H1 (cell line): Measurements from ENCODE around the gene UBL4A. TPM values are rescaled to one million over a fixed set of nuclear protein-coding genes. Genes with fewer than 3 reads are reported as not detected.

ENCODE experiments used
- CTCF ChIA-PET: fragments of 300-600 bp; sonication (Branson Sonifier 250); formaldehyde crosslinking; loops from one replicate; lab custom pipeline; 2021; ENCODE audit not compliant: partially characterized antibody; lab: Charles Lee
- POLR2A ChIA-PET: fragments of 300-600 bp; sonication (Branson Sonifier 250); formaldehyde crosslinking; loops from one replicate; lab custom pipeline; 2021; ENCODE audit warnings: inconsistent platforms; ENCODE audit not compliant: partially characterized antibody; lab: Charles Lee
- DNase-seq, 2 experiments: peaks; one replicate each; pipeline versions ENCODE4 v3.0.0 to v3.0.0-alpha.2; 2010 to 2022; ENCODE audit warnings: low spot score in 2 of 2, low read depth in 1 of 2, mixed read lengths in 1 of 2
- FAIRE-seq: peaks from 2 replicates; lab custom pipeline; 2011; peaks lifted over from hg19 to GRCh38; lab: Jason Lieb, UNC
- H2AFZ ChIP-seq: 2 replicates; pipeline ENCODE4 v1.8.1; 2012; ENCODE audit warnings: low read length, inconsistent platforms
- H2AK5ac ChIP-seq: 2 replicates; pipeline ENCODE4 v1.6.1; 2013; ENCODE audit warnings: low read depth, low read length
- H2BK120ac ChIP-seq: replicated peaks from 2 replicates; pipeline ENCODE3; 2013; ENCODE audit warnings: low read depth, low read length, inconsistent platforms
- H2BK12ac ChIP-seq: 2 replicates; pipeline ENCODE4 v1.6.1; 2013; ENCODE audit warnings: low read depth, low read length
- H2BK15ac ChIP-seq: 2 replicates; pipeline ENCODE4 v1.6.1; 2013; ENCODE audit warnings: low read length
- H2BK20ac ChIP-seq: 2 replicates; pipeline ENCODE4 v1.6.1; 2013; ENCODE audit warnings: low read length
- H2BK5ac ChIP-seq: 2 replicates; pipeline ENCODE4 v1.6.1; 2013; ENCODE audit warnings: low read depth, low read length
- H3K14ac ChIP-seq: 2 replicates; pipeline ENCODE4 v1.6.1; 2013; ENCODE audit warnings: inconsistent platforms; ENCODE audit not compliant: insufficient read length
- H3K18ac ChIP-seq: 2 replicates; pipeline ENCODE4 v1.6.1; 2013; ENCODE audit warnings: low read length; ENCODE audit errors: extremely low read depth
- H3K23ac ChIP-seq: 2 replicates; pipeline ENCODE4 v1.6.1; 2013; ENCODE audit warnings: inconsistent platforms; ENCODE audit not compliant: insufficient read length
- H3K23me2 ChIP-seq: 2 replicates; pipeline ENCODE4 v1.6.1; 2013; ENCODE audit warnings: low read depth, low read length
- H3K27ac ChIP-seq: 2 replicates; pipeline ENCODE4 v1.6.1; 2011; ENCODE audit warnings: low read depth, low read length, inconsistent platforms
- H3K27me3 ChIP-seq, 4 experiments: replicated peaks in 1 of 4; 1 replicate in 1 of 4; 2 replicates in 3 of 4; pipeline versions ENCODE4 v1.6.1 to v1.8.1; 2011 to 2013; ENCODE audit warnings: low read length in 3 of 4, mild to moderate bottlenecking in 3 of 4, inconsistent platforms in 2 of 4, mixed read lengths in 2 of 4, moderate library complexity in 1 of 4; ENCODE audit not compliant: control insufficient read depth in 3 of 4, insufficient read depth in 3 of 4; ENCODE audit errors: extremely low read depth in 1 of 4
- H3K36me3 ChIP-seq, 4 experiments: 2 replicates each; pipeline versions ENCODE4 v1.6.1 to v1.8.1; 2011 to 2013; ENCODE audit warnings: mild to moderate bottlenecking in 4 of 4, low read length in 3 of 4, moderate library complexity in 2 of 4, control low read depth in 1 of 4, inconsistent platforms in 1 of 4; ENCODE audit not compliant: insufficient read depth in 4 of 4, control insufficient read depth in 2 of 4
- H3K4ac ChIP-seq: replicated peaks from 2 replicates; pipeline ENCODE3; 2013; ENCODE audit warnings: low read length, low read depth, mixed read lengths, inconsistent platforms; ENCODE audit not compliant: insufficient read length
- H3K4me1 ChIP-seq, 4 experiments: replicated peaks in 1 of 4; 1 replicate in 1 of 4; 2 replicates in 3 of 4; pipeline versions ENCODE4 v1.6.1 to v1.8.1; 2011 to 2013; ENCODE audit warnings: low read length in 3 of 4, inconsistent platforms in 2 of 4, mixed read lengths in 1 of 4; ENCODE audit not compliant: insufficient read depth in 4 of 4, control insufficient read depth in 3 of 4
- H3K4me2 ChIP-seq, 2 experiments: 2 replicates each; pipeline versions ENCODE4 v1.6.1 to v1.8.1; 2011 to 2013; ENCODE audit warnings: low read depth in 2 of 2, low read length in 2 of 2, control low read depth in 1 of 2, inconsistent platforms in 1 of 2, mild to moderate bottlenecking in 1 of 2; ENCODE audit not compliant: insufficient read depth in 1 of 2
- H3K4me3 ChIP-seq, 4 experiments: fragments of 200-600, 300-600 bp in 1 of 4; sonication (generic), shearing (Covaris generic), sonication (Bioruptor Twin) in 1 of 4; 2 replicates each; pipeline versions ENCODE4 v1.5.1 to v1.8.1; 2011 to 2016; ENCODE audit warnings: low read length in 4 of 4, low read depth in 3 of 4, control low read depth in 2 of 4, inconsistent platforms in 2 of 4, mild to moderate bottlenecking in 2 of 4, mixed read lengths in 1 of 4, moderate library complexity in 1 of 4; ENCODE audit not compliant: insufficient read depth in 2 of 4; ENCODE audit errors: extremely low read depth in 1 of 4
- H3K56ac ChIP-seq: replicated peaks from 2 replicates; pipeline ENCODE3; 2013; ENCODE audit warnings: low read depth, mild to moderate bottlenecking, mixed read lengths, low read length, inconsistent platforms; ENCODE audit not compliant: insufficient read length
- H3K79me1 ChIP-seq: 2 replicates; pipeline ENCODE4 v1.6.1; 2013; ENCODE audit warnings: low read depth, low read length, control low read depth
- H3K79me2 ChIP-seq, 2 experiments: 2 replicates each; pipeline versions ENCODE4 v1.6.1 to v1.8.1; 2012 to 2013; ENCODE audit warnings: low read length in 2 of 2, mild to moderate bottlenecking in 2 of 2, inconsistent platforms in 1 of 2; ENCODE audit not compliant: insufficient read depth in 2 of 2, control insufficient read depth in 1 of 2
- H3K9ac ChIP-seq, 4 experiments: replicated peaks in 1 of 4; 1 replicate in 1 of 4; 2 replicates in 3 of 4; pipeline versions ENCODE4 v1.6.1 to v1.8.1; 2011 to 2013; ENCODE audit warnings: low read depth in 3 of 4, low read length in 3 of 4, control low read depth in 2 of 4, mild to moderate bottlenecking in 2 of 4, moderate library complexity in 2 of 4, inconsistent platforms in 1 of 4; ENCODE audit errors: extremely low read depth in 1 of 4
- H3K9me3 ChIP-seq, 2 experiments: 2 replicates each; pipeline versions ENCODE4 v1.6.1 to v1.8.1; 2012 to 2013; ENCODE audit warnings: mild to moderate bottlenecking in 2 of 2, moderate library complexity in 2 of 2, control low read depth in 1 of 2, inconsistent platforms in 1 of 2, low read depth in 1 of 2, low read length in 1 of 2, mixed read lengths in 1 of 2; ENCODE audit not compliant: insufficient read depth in 2 of 2
- H4K20me1 ChIP-seq, 2 experiments: replicated peaks in 1 of 2; 2 replicates each; pipeline versions ENCODE3 to v1.8.1; 2011 to 2013; ENCODE audit warnings: inconsistent platforms in 2 of 2, low read length in 2 of 2, mild to moderate bottlenecking in 1 of 2; ENCODE audit not compliant: insufficient read depth in 2 of 2, control insufficient read depth in 1 of 2
- H4K5ac ChIP-seq: 2 replicates; pipeline ENCODE4 v1.6.1; 2013; ENCODE audit warnings: low read length, low read depth, mixed read lengths, inconsistent platforms; ENCODE audit not compliant: insufficient read length
- H4K8ac ChIP-seq: 2 replicates; pipeline ENCODE4 v1.8.0; 2013; ENCODE audit warnings: mild to moderate bottlenecking, moderate library complexity, low read length, inconsistent platforms; ENCODE audit not compliant: insufficient read depth; ENCODE audit errors: extremely low read depth
- H4K91ac ChIP-seq: replicated peaks from 2 replicates; pipeline ENCODE3; 2013; ENCODE audit warnings: low read length, mixed read lengths, inconsistent platforms; ENCODE audit not compliant: insufficient read length
- ATF2 ChIP-seq: IDR thresholded peaks from 2 replicates; pipeline ENCODE4 v1.6.1; 2012; ENCODE audit warnings: low read length, inconsistent platforms
- HDAC6 ChIP-seq: IDR thresholded peaks from one replicate; pipeline ENCODE4 v1.7.1; 2012; ENCODE audit warnings: low read depth, mild to moderate bottlenecking, inconsistent platforms, low read length, moderate library complexity
- JUN ChIP-seq: IDR thresholded peaks from 2 replicates; pipeline ENCODE4 v1.6.1; 2011; ENCODE audit warnings: low read depth, mild to moderate bottlenecking, improper control_type of control experiment, low read length
- SRF ChIP-seq: IDR thresholded peaks from 2 replicates; pipeline ENCODE4 v1.6.1; 2011; ENCODE audit warnings: mild to moderate bottlenecking, low read depth, low read length, moderate library complexity
- WGBS, 2 experiments: shearing (Covaris generic) in 1 of 2; methylation state at CpG; one replicate each; pipeline versions ENCODE4 v1.1.6 to v1.1.7; 2013 to 2015; ENCODE audit warnings: low lambda C conversion rate in 2 of 2, mixed read lengths in 2 of 2, inconsistent platforms in 1 of 2, low coverage in 1 of 2, missing lambda C conversion rate in 1 of 2; ENCODE audit not compliant: insufficient replicate concordance in 2 of 2, insufficient coverage in 1 of 2, insufficient read length in 1 of 2; ENCODE audit errors: extremely low coverage in 1 of 2, missing lambda C conversion rate in 1 of 2; 5-methylcytosine and 5-hydroxymethylcytosine counted together
- polyA plus RNA-seq, 7 experiments: library from polyadenylated mRNA; depleted of rRNA in 3 of 7; stranded (reverse) in 5 of 7; unstranded in 2 of 7; fragments of >200 nt in 5 of 7; fragments of 200-250 nt in 2 of 7; gene quantifications; 1 replicate in 5 of 7; 2 replicates in 1 of 7; 4 replicates in 1 of 7; pipeline versions ENCODE4 v1.2.1 to v1.2.3, GENCODE V29; 2011 to 2013; ENCODE audit warnings: missing spikeins in 2 of 7, mixed read lengths in 2 of 7
- total RNA-seq: library from RNA; stranded (reverse); fragmentation: NEBNext Ultra II Directional; extraction: Animal tissue kit (Norgen Biotek cat#: 25700); gene quantifications from 2 replicates; pipeline ENCODE4 v1.2.1, GENCODE V29; 2021

Gene UBL4A
- total and polyA plus RNA-seq, 2 of the 8 experiments (the other 6 are each of a cell fraction or from before 2014, with no cell fraction given): 23.1 to 31.7 TPM

GRCh38 chrX:154495472-154495922 lies 9.1 kb upstream of the UBL4A start:
- H4K8ac ChIP-seq: no peak overlapping the region
- H3K23me2 ChIP-seq: no peaks in the 10 kb centered on the region
- DNase-seq: no peak
- no peaks in the 10 kb centered on the region for H3K79me1 ChIP-seq
- H4K91ac ChIP-seq: no peak overlapping the region
- 83% methylated on average over 6 of the region's 6 CpGs; no CpG with 5 or more reads in 1 of the 2 experiments for WGBS, 2 experiments
- H2AK5ac ChIP-seq: no peak overlapping the region
- H3K4me3 ChIP-seq: no peak overlapping the region
- H3K27ac ChIP-seq: no peak overlapping the region
- no peaks in the 10 kb centered on the region for H3K79me2 ChIP-seq
- ChIA-PET CTCF (no interaction called here), POLR2A (interaction anchor here (0.8 kb wide), 1 partner anchor 98 kb away, joined by 3 read pairs; no protein-coding TSS in a partner anchor)
- no peak for FAIRE-seq
- H3K18ac ChIP-seq: no peak overlapping the region
- H3K56ac ChIP-seq: no peak overlapping the region
- no peaks in the 10 kb centered on the region for H4K20me1 ChIP-seq
- H3K27me3 ChIP-seq: no peaks in the 10 kb centered on the region
- no peak overlapping the region for H2BK20ac ChIP-seq
- no peak overlapping the region for H2BK12ac ChIP-seq
- no peak overlapping the region for H2BK15ac ChIP-seq
- no peak overlapping the region for H2BK120ac ChIP-seq
- no peak overlapping the region for H2BK5ac ChIP-seq
- no peak overlapping the region for H2AFZ ChIP-seq
- H3K14ac ChIP-seq: no peak overlapping the region
- no peaks in the 10 kb centered on the region for H3K36me3 ChIP-seq
- no peak for TF ChIP-seq SRF
- TF ChIP-seq ATF2: no peak
- TF ChIP-seq JUN: no peak
- no peak for TF ChIP-seq HDAC6
- no peak overlapping the region for H3K23ac ChIP-seq
- no peak overlapping the region for H3K4ac ChIP-seq
- no peaks in the 10 kb centered on the region for H3K4me1 ChIP-seq
- no peak overlapping the region for H3K9ac ChIP-seq
- H3K4me2 ChIP-seq: no peak overlapping the region
- no peaks in the 10 kb centered on the region for H3K9me3 ChIP-seq
- H4K5ac ChIP-seq: no peak overlapping the region
